ENCODE data around the gene PPARD.
"Not testable (repeated sequence)": the region's sequence is repeated elsewhere in the genome, so short reads cannot be mapped to it uniquely, and the experiment has no call there.

The PPARD gene

DNA sequence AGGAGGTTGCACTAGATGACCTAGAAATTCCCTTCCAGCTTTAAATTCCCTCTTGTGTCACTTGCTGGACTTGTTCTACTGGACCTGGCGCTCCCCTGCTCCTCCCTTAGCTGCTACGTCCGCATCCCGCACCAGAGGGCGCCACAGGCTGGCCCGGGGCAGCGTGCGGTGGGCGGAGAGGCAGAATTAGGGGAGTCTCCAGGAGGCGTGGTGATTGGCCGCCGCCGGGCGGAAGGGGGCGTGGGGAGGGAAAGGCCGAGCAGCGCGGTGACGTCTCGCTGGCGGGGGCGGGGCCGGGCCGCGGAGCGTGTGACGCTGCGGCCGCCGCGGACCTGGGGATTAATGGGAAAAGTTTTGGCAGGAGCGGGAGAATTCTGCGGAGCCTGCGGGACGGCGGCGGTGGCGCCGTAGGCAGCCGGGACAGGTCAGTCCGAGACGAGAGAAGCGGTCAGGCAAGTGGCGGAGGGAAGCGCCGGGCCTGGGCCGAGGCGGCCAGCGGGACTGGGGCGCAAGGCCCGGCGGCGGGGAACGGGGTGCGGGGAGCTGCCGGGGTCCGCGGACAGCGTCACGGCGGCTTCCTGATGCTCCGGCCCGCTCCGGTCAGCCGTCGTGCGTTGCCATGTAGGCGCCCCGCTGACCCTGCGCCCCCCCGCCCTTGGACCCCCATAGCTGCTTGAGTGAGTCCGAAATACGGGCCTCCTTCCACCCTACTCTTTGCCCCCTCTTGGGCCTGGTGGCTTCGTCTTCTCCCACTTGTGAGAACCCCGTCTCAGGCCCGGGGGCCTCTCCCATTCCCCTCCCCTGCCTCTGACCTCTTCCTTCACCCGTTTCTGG lies at the start of gene PPARD:
Gene PPARD (plus strand): TSS at position 301 of the 834 bp plus-strand sequence. CDS start 68,530 bp downstream, outside the sequence.
- H3K4me3 ChIP-seq: peak within 1 kb of the TSS; percentile 58 to 99 (median 91)
- H3K27ac ChIP-seq: peak within 1 kb of the TSS; percentile 79 to 99 (median 90)

DNA sequence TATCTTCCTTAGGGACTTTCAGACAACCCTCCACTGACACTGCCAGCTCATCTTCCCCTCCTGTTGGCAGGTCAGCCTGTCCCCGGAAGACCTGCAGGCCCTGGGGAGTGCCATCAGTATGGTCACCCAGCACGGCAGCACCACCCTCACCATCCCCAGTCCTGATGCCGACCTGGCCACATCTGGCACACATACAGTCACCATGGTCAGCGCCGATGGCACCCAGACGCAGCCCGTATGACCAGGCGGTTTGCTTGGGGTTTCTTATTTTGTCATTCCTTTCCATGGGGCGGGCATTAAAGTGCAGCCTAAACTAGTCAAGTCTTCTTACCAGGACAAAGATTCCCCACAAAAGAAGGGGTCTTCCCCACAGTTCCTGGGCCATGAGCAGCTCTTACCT lies 48.7 kb upstream of the PPARD start:
- Histone ChIP-seq H3K27ac (no peak overlapping the region), H3K4me3 (no peak overlapping the region)

DNA sequence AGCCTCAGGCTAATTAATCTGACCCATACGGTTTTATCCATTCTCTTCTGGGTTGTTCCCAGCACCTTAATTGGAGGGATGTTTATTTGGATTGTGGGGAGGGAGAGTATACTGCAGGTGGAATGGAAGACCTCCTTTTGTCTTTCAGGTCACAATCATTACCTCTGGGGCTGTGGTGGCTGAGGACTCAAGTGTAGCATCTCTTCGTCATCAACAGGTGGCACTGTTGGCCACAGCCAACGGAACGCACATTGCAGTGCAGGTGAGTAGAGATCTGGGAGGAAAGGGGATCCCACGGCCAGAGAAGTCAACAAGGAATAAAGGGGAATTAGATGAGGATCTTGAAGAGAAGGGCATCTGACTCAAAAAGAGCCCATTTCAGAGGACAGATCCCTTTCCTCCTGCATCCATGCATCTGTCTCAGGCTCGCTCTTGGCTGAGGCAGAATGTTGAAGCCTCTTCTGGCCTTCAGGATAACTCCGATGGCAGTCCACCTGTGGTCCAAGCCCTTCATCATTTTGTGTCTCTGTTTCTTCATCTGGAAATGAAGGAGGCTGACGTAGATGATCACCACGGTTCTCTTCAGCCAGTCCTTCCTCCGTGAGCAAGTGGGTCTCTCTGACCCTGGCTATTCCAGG lies 47.9 kb upstream of the PPARD start:
- Histone ChIP-seq H3K27ac (no peak overlapping the region), H3K4me3 (no peak overlapping the region)

DNA sequence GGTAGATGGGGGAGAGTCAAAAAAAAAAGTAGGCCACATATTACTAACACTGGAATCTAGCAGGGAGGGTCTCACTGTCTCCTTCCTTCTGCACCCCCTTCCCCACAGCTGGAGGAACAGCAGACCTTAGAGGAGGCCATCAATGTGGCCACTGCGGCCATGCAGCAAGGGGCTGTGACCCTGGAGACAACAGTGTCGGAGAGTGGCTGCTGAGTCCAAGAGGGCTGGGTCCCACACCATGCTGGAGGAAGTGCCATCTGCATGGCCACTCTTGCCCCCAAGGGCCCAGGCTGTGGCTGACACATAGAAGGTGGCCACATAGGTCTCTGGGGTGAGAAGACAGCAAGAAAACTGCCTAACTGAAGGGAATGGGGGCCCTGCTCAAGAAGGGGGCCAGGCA lies 47.3 kb upstream of the PPARD start:
- Histone ChIP-seq H3K4me3 (no peak overlapping the region), H3K27ac (no peak overlapping the region)

DNA sequence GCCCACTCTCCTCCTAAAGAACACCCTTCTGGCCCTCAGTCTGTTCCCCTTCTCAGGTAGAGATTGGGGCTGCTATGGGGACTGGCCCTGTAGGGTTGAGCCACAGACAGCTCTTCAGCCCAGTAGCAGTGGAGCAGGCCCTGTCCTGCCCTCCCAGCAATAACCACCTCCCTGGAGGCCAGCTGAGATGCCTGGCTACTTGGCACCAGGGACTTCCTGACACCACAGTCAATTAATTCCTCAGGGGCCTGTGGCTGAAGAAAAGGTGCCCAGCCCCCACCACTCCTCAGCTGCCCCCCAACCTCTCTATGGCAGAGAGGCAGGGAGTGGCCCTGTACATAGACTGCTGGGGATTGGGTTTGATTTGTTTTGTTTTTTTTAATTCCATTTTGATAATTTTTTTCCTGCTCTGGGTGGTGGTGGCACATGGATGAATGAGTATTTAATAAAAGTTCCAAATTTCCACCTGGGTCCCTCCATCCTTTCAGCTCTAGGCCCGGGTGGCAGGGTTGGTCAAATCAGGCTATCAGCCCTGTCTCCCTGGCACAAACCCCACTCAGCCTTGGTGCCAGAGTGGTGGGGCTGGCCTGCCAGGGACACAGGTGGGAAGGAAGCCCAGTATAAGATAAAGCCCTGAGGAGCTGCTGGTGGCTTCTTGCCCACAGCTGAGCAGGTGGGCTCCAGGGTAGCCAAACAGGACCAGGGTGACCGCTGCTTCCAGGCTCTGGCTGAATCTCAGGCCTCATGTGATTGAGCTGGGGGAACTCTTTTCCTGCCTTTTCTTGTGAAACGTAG lies 46.6 kb upstream of the PPARD start:
- Histone ChIP-seq H3K4me3 (no peak overlapping the region), H3K27ac (no peak overlapping the region)

DNA sequence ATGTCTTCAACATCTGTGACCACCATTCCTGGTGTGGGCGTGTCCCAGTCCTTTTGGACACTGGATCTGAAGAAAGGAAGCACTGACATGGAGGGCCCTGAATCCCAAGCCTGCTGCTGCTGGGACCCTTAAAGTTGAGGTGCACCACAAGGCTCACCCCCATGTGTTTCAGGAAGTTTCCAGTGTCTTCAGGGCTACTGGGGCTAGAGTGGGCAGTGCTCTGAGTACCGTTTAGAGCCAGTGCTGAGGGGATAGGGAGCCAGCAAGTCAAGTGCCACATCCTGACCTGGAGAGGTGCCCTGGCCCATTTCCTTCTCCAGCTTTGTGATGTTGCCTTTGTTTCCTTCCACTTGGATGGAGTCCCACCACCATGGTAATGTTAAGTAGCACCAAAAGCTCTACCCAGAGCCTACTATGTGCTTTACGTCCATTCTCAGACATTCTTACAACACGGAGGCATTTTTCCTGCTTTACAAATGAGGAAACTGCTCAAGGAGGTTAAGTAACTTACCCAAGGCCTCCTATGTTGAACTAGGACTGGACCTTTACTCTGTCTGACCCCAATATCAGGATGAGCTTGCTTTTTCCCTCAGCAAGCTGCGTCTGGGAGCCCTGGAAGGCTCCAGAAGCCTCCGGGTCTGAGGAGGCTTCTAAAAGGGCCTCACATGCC lies 45.3 kb upstream of the PPARD start:
- peak overlapping the region in 3 of 7 experiments; percentile 53 to 66 (median 63) for H3K4me3 ChIP-seq

DNA sequence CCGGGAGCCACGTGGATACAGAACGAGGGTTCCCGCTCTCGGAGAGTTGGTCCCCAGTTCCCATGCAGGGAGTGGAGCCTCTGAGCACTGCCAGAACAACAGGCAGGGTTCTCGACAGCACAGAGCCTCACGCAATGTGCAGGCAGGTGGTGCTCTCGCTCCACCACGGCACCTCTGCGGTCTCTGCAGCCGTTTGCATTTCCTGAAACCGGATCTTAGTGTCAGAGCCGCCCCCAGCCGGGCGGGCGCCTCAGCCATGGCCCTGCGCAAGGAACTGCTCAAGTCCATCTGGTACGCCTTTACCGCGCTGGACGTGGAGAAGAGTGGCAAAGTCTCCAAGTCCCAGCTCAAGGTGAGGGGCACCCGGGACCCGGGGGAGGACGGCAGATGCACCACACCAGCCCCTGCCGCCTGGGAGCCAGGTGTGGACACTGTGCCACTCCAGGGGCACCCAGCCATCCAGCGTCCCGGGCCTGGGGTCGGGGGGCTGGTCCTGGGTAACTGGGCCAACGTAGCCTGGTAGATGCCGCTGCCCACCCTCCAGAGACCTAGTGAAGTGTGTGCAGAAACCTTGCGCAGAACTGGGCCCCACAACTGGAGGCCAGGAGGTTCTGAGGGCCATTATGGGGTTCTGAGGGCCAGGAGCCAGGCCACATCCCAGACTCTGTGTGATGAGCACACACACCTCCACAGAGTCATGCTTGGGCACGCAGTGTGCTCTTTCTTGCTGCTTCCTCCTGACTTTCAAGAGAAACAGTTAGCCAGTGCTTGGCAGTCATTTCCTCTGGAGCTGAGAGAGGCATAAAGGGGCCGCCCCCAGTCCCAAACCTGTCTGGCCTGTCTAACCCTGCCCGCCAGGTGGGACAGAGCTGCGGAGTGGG lies 44.5 kb upstream of the PPARD start, which contains the start of gene DEF6:
Gene DEF6 (plus strand): TSS at position 218 of the 881 bp plus-strand sequence. CDS start 39 bp downstream, at position 257.
- Histone ChIP-seq H3K4me3 (peak within 1 kb of the TSS; percentile 43 to 68 (median 59)), H3K27ac (peak within 1 kb of the TSS in 20 of 21 experiments; percentile 66 to 99 (median 89))

More for the DNA sequence above, 45.3 kb upstream of the PPARD start:
- H3K27ac ChIP-seq: peak overlapping the region in 17 of 21 experiments; percentile 32 to 99 (median 90)

DNA sequence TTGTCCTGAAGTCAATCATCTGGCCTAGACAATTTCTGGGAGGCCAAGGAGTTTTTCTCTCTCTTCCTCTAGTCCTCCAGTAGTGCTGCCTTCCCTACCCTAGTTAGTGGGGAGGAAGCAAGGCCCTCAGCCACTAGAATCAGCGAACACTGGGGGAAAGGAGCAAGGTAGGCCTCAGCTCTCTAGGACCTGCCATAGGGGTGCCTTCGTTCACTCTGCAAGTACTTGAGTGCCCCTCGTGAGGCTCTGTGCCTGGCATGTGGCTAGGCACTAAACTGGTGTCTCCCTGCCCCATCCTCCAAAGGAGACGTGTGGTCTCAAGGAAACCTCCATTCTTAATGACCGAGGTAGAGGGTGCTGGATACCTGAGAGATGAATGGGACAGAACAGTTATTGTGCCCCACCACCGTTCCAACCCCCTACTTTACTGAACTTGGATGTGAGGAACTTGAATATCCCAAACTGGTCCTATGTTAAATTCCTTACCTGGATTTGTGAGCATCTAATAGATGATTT lies 43.7 kb upstream of the PPARD start:
- peak overlapping the region; percentile 43 to 68 (median 59) for H3K4me3 ChIP-seq
- peak overlapping the region in 20 of 21 experiments; percentile 66 to 99 (median 89) for H3K27ac ChIP-seq

DNA sequence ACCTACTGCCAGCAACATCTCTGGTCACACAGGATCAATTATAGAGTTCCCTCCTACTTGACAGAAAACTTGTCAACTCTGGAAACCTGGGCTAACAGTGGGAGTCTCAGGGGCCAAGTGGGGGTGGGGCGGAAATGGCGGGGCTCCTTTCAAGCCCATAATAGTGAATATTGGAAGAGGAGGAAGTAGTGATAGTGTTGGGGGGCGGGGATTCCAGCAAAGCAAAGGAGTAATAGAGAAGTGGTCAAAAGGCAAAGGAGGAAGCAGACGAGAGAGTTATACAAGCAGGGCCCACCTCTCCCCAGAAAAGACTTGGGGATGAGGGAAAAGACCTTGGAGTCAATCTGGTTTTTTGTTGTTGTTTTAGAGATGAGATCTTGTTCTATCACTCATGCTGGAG lies 42.7 kb upstream of the PPARD start:
- H3K27ac ChIP-seq: peak overlapping the region in 18 of 21 experiments; percentile 8 to 99 (median 88)
- H3K4me3 ChIP-seq: peak overlapping the region in 5 of 7 experiments; percentile 7 to 66 (median 59)

DNA sequence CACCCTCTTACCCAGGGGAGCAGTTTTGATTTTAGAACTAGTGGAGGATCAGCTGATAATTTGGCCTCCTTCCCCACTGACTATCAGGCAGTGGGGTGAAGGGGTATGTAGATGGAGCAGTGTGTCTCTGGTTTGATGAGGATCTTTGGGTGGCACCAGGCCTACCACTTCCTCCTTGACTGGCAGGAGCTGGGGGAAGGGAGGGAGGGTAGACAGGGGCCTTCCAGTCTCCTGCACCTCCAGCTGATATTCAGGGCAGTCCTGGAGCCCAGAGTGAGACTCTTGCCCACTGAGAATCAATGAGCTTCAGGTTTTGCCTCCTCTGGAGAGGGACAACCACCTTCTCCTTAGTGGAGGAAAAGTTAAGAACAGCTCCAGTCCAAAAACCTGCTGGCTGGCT lies 41.5 kb upstream of the PPARD start:
- H3K4me3 ChIP-seq: peak overlapping the region in 3 of 7 experiments; percentile 7 to 63 (median 8)
- H3K27ac ChIP-seq: peak overlapping the region in 18 of 21 experiments; percentile 8 to 99 (median 88)

DNA sequence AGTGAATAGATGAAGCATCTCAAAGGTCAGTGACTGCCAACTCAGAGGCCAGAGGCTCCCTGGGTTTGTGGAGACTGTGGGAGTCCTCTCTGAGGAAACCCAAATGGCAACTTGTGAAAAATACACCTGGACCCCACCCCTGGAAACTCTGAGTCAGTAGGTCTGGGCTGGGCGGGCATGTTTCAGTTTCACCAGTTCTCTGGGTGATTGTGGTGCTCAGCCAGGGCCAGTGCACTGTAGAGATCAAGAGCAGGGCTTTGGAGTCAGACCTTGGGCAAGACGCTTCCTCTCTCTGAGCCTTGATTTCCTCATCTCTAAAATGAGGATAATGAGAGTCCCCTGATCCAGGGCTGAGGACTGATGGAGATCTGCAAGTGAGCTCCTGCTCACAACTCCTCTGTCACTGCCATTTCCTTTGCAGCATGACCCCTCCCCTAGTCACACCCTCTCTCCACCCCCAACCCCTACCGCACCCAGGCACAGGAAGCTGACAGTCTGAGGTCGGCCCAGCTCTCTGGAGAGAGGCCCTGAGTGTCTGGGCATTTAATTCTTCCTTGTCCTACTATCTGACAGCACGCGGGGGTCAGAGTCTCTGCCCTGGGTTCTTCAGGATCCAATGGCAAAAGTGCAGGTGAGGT lies 39.6 kb upstream of the PPARD start:
- Histone ChIP-seq H3K4me3 (peak overlapping the region in 4 of 7 experiments; percentile 2 to 15 (median 9)), H3K27ac (peak overlapping the region in 20 of 21 experiments; percentile 22 to 99 (median 75))

DNA sequence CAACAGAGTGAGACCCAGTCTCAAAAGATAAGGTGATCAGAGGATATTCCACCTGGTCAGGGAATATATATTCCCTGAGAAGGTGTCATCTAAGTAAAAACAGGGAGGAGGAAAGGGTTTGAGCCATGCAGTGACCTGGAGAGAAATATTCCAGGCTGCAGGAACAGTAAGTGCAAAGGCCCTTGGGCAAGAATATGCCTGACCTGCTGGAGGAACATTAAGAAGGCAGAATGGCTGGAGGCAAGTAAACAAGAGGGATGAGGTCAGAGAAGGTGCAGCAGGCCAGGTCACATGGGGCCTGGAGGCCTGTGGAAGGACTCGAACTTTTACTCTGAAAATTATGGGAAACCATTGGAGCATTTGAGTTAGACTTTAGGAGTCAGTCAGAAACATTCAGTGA lies 38.1 kb upstream of the PPARD start:
- H3K27ac ChIP-seq: peak overlapping the region in 7 of 21 experiments; percentile 31 to 99 (median 96)
- no peak overlapping the region for H3K4me3 ChIP-seq

DNA sequence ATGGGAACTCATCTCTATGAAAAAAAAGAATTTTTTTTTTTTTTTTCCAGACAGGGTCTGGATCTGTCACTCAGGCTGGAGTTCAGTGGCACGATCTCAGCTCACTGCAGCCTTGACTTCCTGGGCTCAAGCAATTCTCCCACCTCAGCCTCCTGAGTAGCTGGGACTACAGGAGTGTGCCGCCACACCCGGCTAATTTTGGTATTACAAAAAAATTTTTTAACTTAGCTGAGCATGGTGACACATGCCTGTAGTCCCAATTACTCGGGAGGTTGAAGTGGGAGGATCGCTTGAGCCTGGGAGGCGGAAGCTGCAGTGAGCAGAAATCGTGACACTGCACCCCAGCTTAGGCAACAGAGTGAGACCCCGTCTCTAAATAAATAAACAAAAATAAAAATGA lies 37.2 kb upstream of the PPARD start:
- H3K4me3 ChIP-seq: no peak overlapping the region
- peak overlapping the region in 2 of 21 experiments; percentile 17 to 97 for H3K27ac ChIP-seq

DNA sequence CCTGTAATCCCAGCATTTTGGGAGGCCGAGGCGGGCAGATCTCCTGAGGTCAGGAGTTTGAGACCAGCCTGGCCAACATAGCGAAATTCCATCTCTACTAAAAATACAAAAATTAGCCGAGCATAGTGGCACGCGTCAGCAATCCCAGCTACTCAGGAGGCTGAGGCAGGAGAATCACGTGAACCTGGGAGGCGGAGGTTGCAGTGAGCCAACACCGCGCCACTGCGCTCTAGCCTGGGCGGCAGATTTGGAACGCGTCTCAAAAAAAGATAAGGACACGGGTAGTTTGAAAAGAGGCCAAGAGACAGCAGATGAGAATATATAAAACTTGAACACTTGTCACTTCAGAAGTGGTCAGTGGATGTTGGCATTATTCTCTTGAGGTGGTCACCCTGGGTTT lies 35.2 kb upstream of the PPARD start:
- not testable (repeated sequence) for H3K4me3 ChIP-seq
- H3K27ac ChIP-seq: peak overlapping the region in 1 of 21 experiments; percentile 12

DNA sequence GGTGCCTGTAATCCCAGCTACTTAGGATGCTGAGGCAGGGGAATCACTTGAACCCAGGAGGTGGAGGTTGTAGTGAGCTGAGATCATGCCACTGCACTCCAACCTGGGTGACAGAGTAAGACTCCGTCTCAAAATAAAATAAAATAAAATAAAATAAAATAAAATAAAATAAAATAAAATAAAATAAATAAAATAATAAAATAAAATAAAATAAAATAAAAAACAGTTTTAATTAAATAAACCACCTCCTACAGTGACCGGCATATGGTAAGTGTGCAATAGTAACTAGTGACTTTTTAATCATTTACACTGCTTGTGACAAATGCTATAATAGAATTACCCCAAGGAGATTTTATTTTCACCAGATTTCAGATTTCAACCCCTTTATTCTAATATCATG lies 33.8 kb upstream of the PPARD start:
- not testable (repeated sequence) for H3K4me3 ChIP-seq
- H3K27ac ChIP-seq: peak overlapping the region in 1 of 21 experiments; percentile 87

DNA sequence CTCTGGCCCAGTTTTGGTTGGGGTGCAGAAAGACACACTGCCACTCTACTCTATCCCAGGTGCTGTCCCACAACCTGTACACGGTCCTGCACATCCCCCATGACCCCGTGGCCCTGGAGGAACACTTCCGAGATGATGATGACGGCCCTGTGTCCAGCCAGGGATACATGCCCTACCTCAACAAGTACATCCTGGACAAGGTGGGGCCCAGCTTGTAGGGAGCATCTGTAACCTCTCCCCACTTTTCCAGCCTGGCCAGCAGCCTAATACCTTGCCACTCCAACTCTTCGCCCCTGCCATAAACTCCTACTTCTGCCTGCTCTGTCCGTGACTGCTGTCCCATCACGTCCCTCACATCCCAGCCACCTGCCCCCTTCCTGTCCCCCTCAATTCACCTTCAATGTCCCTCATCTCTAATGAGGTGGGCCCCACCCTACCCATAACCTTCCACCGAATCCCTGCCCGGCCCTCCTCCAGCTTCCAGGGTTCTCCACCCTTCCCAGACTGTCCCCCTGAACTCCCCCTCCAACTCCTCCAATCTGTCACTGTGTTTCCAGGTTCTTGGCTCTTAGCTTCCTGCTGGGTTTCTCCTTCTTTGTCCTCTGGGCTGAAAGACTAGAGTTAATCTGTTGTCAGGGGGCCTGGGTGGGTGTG lies 32.6 kb upstream of the PPARD start:
- H3K4me3 ChIP-seq: no peak overlapping the region
- H3K27ac ChIP-seq: peak overlapping the region in 11 of 21 experiments; percentile 39 to 95 (median 79)

DNA sequence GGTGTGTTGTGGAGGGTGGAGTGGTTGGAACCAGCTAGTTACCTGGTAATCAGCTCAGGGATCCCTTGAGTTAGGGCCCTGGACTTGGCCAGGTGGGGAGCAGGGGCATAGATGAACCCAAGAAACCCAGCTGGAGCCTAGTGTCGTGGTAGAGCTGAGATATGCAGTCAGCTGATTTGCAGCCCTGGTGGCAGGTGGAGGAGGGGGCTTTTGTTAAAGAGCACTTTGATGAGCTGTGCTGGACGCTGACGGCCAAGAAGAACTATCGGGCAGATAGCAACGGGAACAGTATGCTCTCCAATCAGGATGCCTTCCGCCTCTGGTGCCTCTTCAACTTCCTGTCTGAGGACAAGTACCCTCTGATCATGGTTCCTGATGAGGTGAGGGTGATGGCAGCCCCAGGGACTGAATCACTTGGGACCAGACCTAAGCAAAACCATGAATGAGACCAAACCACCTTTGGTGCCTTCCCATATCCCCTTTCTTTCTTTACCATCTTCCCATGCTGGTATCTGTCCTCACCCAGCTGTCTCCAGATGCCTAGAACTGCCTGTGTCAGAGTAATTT lies 32.0 kb upstream of the PPARD start:
- Histone ChIP-seq H3K27ac (peak overlapping the region in 12 of 21 experiments; percentile 48 to 95 (median 81)), H3K4me3 (no peak overlapping the region)
